GM12865 (cell line): ENCODE results near the gene KLHL21.
A peak's percentile ranks its signal among the peaks of the same experiment; 100 is the strongest.

Experiments used
- DNase-seq: peaks from one replicate; pipeline ENCODE4 v3.0.0; 2010; ENCODE audit warnings: low read depth
- H3K4me3 ChIP-seq: 2 replicates; pipeline ENCODE4 v1.5.1; 2011; ENCODE audit warnings: mild to moderate bottlenecking, low read depth, low read length, control low read depth
- TF ChIP-seq, protein P1 (sequence below): IDR thresholded peaks from 2 replicates; pipeline ENCODE4 v1.5.1; 2011; ENCODE audit warnings: low read length, control low read depth, low read depth, inconsistent platforms; ENCODE audit not compliant: insufficient read depth; ENCODE audit errors: missing control alignments

KLHL21 gene

DNA sequence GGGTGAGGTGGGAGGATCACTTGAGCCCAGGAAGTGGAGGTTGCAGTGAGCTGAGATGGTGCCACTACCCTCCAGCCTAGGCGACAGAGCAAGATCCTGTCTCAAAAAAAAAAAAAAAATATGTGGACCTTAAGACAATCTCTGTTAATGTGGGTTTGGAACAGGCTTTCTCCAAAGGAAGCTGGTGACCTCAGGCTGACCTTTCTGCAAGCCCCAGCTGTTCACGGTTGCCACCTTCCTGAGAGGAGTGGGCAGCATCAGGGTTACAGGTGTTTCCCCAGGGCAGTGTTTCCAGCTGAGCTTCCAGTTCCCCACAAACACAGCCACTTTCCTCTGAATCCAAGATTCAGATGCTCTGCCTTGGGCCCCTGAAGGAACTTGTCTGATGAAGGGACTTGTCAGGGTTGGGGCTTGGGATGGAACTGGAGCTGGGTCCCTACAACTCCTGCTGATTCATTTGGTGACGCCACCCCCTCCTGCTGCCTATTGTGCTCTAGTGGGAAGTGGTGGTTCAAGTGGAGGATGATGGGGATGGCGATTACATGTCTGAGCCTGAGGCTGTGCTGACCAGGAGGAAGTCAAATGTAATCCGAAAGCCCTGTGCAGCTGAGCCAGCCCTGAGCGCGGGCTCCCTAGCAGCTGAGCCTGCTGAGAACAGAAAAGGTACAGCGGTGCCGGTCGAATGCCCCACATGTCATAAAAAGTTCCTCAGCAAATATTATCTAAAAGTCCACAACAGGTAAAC lies 20.9 kb downstream of the KLHL21 start:
- peak; percentile 39 for DNase-seq
- TF ChIP-seq, protein P1, sequence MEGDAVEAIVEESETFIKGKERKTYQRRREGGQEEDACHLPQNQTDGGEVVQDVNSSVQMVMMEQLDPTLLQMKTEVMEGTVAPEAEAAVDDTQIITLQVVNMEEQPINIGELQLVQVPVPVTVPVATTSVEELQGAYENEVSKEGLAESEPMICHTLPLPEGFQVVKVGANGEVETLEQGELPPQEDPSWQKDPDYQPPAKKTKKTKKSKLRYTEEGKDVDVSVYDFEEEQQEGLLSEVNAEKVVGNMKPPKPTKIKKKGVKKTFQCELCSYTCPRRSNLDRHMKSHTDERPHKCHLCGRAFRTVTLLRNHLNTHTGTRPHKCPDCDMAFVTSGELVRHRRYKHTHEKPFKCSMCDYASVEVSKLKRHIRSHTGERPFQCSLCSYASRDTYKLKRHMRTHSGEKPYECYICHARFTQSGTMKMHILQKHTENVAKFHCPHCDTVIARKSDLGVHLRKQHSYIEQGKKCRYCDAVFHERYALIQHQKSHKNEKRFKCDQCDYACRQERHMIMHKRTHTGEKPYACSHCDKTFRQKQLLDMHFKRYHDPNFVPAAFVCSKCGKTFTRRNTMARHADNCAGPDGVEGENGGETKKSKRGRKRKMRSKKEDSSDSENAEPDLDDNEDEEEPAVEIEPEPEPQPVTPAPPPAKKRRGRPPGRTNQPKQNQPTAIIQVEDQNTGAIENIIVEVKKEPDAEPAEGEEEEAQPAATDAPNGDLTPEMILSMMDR, result no peak
- H3K4me3 ChIP-seq, result peak overlapping the region; percentile 8

DNA sequence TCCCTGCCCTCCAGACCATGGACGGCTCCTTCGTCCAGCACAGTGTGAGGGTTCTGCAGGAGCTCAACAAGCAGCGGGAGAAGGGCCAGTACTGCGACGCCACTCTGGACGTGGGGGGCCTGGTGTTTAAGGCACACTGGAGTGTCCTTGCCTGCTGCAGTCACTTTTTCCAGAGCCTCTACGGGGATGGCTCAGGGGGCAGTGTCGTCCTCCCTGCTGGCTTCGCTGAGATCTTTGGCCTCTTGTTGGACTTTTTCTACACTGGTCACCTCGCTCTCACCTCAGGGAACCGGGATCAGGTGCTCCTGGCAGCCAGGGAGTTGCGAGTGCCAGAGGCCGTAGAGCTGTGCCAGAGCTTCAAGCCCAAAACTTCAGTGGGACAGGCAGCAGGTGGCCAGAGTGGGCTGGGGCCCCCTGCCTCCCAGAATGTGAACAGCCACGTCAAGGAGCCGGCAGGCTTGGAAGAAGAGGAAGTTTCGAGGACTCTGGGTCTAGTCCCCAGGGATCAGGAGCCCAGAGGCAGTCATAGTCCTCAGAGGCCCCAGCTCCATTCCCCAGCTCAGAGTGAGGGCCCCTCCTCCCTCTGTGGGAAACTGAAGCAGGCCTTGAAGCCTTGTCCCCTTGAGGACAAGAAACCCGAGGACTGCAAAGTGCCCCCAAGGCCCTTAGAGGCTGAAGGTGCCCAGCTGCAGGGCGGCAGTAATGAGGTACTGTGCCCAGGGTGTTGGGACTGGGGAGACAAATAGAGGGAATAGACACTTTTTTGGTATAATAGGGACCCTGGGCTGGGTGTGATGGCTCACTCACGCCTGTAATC lies 21.9 kb downstream of the KLHL21 start:
- TF ChIP-seq, protein P1, result no peak
- H3K4me3 ChIP-seq, result peak overlapping the region; percentile 83
- DNase-seq, result no peak

DNA sequence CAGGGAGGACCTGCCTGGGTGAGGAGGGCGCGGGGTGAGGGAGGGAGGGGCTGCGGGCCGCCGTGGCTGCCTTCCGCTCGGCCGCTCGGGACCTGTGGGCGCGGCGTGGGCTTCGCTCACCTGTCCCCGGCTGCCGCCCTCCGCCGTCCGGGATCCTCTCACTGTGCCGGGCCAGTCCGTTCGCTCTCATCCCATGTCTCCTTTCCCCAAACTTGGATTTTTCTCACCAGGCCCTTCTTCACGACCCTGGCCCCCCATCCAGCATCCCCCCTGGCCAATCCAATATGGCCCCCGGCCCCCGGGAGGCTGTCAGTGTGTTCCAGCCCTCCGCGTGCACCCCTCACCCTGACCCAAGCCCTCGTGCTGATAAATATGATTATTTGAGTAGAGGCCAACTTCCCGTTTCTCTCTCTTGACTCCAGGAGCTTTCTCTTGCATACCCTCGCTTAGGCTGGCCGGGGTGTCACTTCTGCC lies 22.5 kb downstream of the KLHL21 start:
- no peak for DNase-seq
- peak overlapping the region; percentile 83 for H3K4me3 ChIP-seq
- TF ChIP-seq, protein P1, result no peak

GRCh38 chr1:6579374-6580118 lies 23.1 kb downstream of the KLHL21 start, which contains the start of gene ZBTB48:
TSS of gene ZBTB48 (plus strand) at chr1:6579994. CDS start at chr1:6580610, 616 bp downstream.
- peak; percentile 97 for DNase-seq
- TF ChIP-seq, protein P1, result no peak
- H3K4me3 ChIP-seq, result peak within 1 kb of the TSS; percentile 83

DNA sequence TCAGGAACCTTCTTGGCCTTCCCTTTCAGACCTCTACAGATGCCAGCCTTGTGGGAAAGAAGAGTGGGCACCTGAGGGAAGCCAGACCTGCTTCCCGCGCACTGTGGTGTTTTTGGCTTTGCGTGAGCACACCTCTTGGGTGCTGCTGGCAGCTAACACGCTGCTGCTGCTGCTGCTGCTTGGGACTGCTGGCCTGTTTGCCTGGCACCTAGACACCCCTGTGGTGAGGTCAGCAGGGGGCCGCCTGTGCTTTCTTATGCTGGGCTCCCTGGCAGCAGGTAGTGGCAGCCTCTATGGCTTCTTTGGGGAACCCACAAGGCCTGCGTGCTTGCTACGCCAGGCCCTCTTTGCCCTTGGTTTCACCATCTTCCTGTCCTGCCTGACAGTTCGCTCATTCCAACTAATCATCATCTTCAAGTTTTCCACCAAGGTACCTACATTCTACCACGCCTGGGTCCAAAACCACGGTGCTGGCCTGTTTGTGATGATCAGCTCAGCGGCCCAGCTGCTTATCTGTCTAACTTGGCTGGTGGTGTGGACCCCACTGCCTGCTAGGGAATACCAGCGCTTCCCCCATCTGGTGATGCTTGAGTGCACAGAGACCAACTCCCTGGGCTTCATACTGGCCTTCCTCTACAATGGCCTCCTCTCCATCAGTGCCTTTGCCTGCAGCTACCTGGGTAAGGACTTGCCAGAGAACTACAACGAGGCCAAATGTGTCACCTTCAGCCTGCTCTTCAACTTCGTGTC lies 23.9 kb downstream of the KLHL21 start:
- no peak for DNase-seq
- TF ChIP-seq, protein P1, result no peak
- no peak overlapping the region for H3K4me3 ChIP-seq
